GM12872 (cell line): ENCODE results near the gene VAV3.
A peak's percentile ranks its signal among the peaks of the same experiment; 100 is the strongest.

Experiments used
- CTCF ChIP-seq: IDR thresholded peaks from 3 replicates; pipeline ENCODE4 v1.5.1; 2011; ENCODE audit warnings: low read depth, mild to moderate bottlenecking, low read length, moderate library complexity; ENCODE audit not compliant: insufficient read depth

Gene VAV3

GRCh38 chr1:107530543-107530942 is 434.4 kb downstream of the VAV3 start:
- TF ChIP-seq CTCF = no peak

GRCh38 chr1:107529511-107530149 is 435.4 kb downstream of the VAV3 start:
- TF ChIP-seq CTCF = peak; percentile 85

- TF ChIP-seq CTCF = no peak
Observed at GRCh38 chr1:107526524-107527198, 438.3 kb downstream of the VAV3 start.

- TF ChIP-seq CTCF = no peak
Observed at GRCh38 chr1:107525961-107526360, 439.0 kb downstream of the VAV3 start.

GRCh38 chr1:107525145-107525544 is 439.8 kb downstream of the VAV3 start:
- TF ChIP-seq CTCF = no peak

GRCh38 chr1:107524301-107524700 is 440.7 kb downstream of the VAV3 start:
- TF ChIP-seq CTCF = no peak

GRCh38 chr1:107523736-107524135 is 441.2 kb downstream of the VAV3 start:
- TF ChIP-seq CTCF = no peak
